HepG2 (cell line): ENCODE results near the gene LIMA1. TPM values are rescaled to one million over a fixed set of nuclear protein-coding genes. Genes with fewer than 3 reads are reported as not detected.

Experiments used
- ATAC-seq: fragments of 200-7000 bp; cut with Tn5 transposase; 3 replicates; pipeline ENCODE4 v1.9.1; 2020; ENCODE audit warnings: mild to moderate bottlenecking, moderate library complexity
- BruUV-seq: library from RNA; stranded (reverse); fragments of 400-500 nt; replicated peaks from 2 replicates; lab custom pipeline; 2021; lab: Mats Ljungman, UMichigan
- CTCF ChIA-PET: fragments of 300-600 bp; formaldehyde crosslinking; extraction: SDS; loops from one replicate; lab custom pipeline; 2021; ENCODE audit warnings: low total read pairs, inconsistent platforms, low intra/inter-chr PET ratio; lab: Yijun Ruan, JAX
- POLR2A ChIA-PET: fragments of 350-600 bp; sonication (Branson Sonifier 250); formaldehyde crosslinking; loops from one replicate; lab custom pipeline; 2020; ENCODE audit warnings: antibody characterized with exemption, inconsistent platforms; lab: Yijun Ruan, JAX
- DNase-seq: peaks from one replicate; pipeline ENCODE4 v3.0.0-alpha.2; 2015; ENCODE audit warnings: low spot score
- FAIRE-seq: peaks from 3 replicates; lab custom pipeline; 2011; peaks lifted over from hg19 to GRCh38; lab: Jason Lieb, UNC
- H2AFZ ChIP-seq: one replicate; pipeline ENCODE4 v1.6.1; 2011; ENCODE audit warnings: low read length, inconsistent platforms
- H3K27ac ChIP-seq: fragments of 300-600 bp; 3 replicates; pipeline ENCODE4 v1.8.0; 2011; ENCODE audit warnings: mixed run types, mild to moderate bottlenecking, mixed read lengths, low read length, inconsistent platforms; ENCODE audit not compliant: insufficient read depth; ENCODE audit errors: extremely low read length
- H3K27me3 ChIP-seq, 2 experiments: fragments of 200-600 bp in 1 of 2; 2 replicates in 1 of 2; 3 replicates in 1 of 2; pipeline versions ENCODE4 v1.6.0 to v1.8.0; 2011; ENCODE audit warnings: low read length in 2 of 2, mild to moderate bottlenecking in 2 of 2, moderate library complexity in 2 of 2, inconsistent platforms in 1 of 2; ENCODE audit not compliant: insufficient read depth in 2 of 2, control insufficient read depth in 1 of 2
- H3K36me3 ChIP-seq, 2 experiments: fragments of 200-600 bp in 1 of 2; replicated peaks in 1 of 2; 2 replicates in 1 of 2; 3 replicates in 1 of 2; pipeline versions ENCODE4 v1.5.1 to v1.8.0; 2011; ENCODE audit warnings: low read length in 2 of 2, inconsistent platforms in 1 of 2; ENCODE audit not compliant: insufficient read depth in 2 of 2, control insufficient read depth in 1 of 2
- H3K4me1 ChIP-seq: 2 replicates; pipeline ENCODE4 v1.5.1; 2012; ENCODE audit warnings: low read length, inconsistent platforms; ENCODE audit not compliant: insufficient read depth
- H3K4me2 ChIP-seq: 2 replicates; pipeline ENCODE4 v1.6.0; 2011; ENCODE audit warnings: low read depth, low read length, inconsistent platforms
- H3K4me3 ChIP-seq, 3 experiments: fragments of 200-600 bp in 1 of 3; sonication (generic), shearing (Covaris generic) in 1 of 3; replicated peaks in 1 of 3; 2 replicates each; pipeline ENCODE4 v1.5.1; 2011 to 2016; ENCODE audit warnings: low read length in 3 of 3, inconsistent platforms in 2 of 3, low read depth in 2 of 3, mild to moderate bottlenecking in 2 of 3, control low read depth in 1 of 3, mixed read lengths in 1 of 3; ENCODE audit not compliant: insufficient read depth in 1 of 3
- H3K79me2 ChIP-seq: one replicate; pipeline ENCODE4 v1.6.1; 2011; ENCODE audit warnings: low read length, inconsistent platforms; ENCODE audit not compliant: insufficient read depth
- H3K9ac ChIP-seq: 2 replicates; pipeline ENCODE4 v1.6.0; 2011; ENCODE audit warnings: mild to moderate bottlenecking, low read depth, low read length, inconsistent platforms; ENCODE audit not compliant: insufficient read depth
- H3K9me3 ChIP-seq: 2 replicates; pipeline ENCODE4 v1.5.1; 2012; ENCODE audit warnings: mild to moderate bottlenecking, low read length
- H4K20me1 ChIP-seq: 2 replicates; pipeline ENCODE4 v1.6.0; 2011; ENCODE audit warnings: inconsistent platforms, mild to moderate bottlenecking, low read length, moderate library complexity; ENCODE audit not compliant: insufficient read depth
- AFF4 ChIP-seq: sonication (generic); formaldehyde crosslinking; IDR thresholded peaks from 2 replicates; pipeline ENCODE4 v1.4.0; 2020; ENCODE audit warnings: missing genetic modification reagents
- CEBPB ChIP-seq: IDR thresholded peaks from 2 replicates; pipeline ENCODE4 v1.6.1; 2011; ENCODE audit warnings: low read depth, low read length, improper control_type of control experiment, borderline replicate concordance
- FOSL1 ChIP-seq: sonication (generic); formaldehyde crosslinking; IDR thresholded peaks from 2 replicates; pipeline ENCODE4 v1.9.0; 2021; ENCODE audit warnings: missing genetic modification reagents, borderline replicate concordance
- JUN ChIP-seq: sonication (generic); formaldehyde crosslinking; IDR thresholded peaks from 2 replicates; pipeline ENCODE4 v1.4.0; 2020; ENCODE audit warnings: mild to moderate bottlenecking, missing genetic modification reagents
- PRDM10 ChIP-seq: sonication (generic); formaldehyde crosslinking; IDR thresholded peaks from 2 replicates; pipeline ENCODE4 v1.4.0; 2020; ENCODE audit warnings: low read depth, missing genetic modification reagents
- SKIL ChIP-seq: sonication (generic); formaldehyde crosslinking; IDR thresholded peaks from 2 replicates; pipeline ENCODE4 v1.8.0; 2022; ENCODE audit warnings: missing genetic modification reagents, mild to moderate bottlenecking, moderate library complexity, borderline replicate concordance
- TEAD3 ChIP-seq: optimal IDR thresholded peaks from 2 replicates; pipeline ENCODE3; 2016; ENCODE audit warnings: borderline replicate concordance
- ZNF234 ChIP-seq: sonication (generic); formaldehyde crosslinking; conservative IDR thresholded peaks from 2 replicates; pipeline ENCODE4 v1.5.1; 2020; ENCODE audit warnings: mild to moderate bottlenecking, missing genetic modification reagents
- whole genome bisulfite sequencing: methylation state at CpG from one replicate; pipeline ENCODE4 v1.1.6; 2017; ENCODE audit warnings: low lambda C conversion rate; 5-methylcytosine and 5-hydroxymethylcytosine counted together
- in situ Hi-C: cut with HindIII; loops from 2 replicates; pipeline ENCODE4 v1.10.0; 2017; ENCODE audit warnings: low pct_unique_long_range_greater_than_20kb; ENCODE audit not compliant: extremely low pct_ligation_motif_present
- intact Hi-C: fragments of 100-400 bp; cut with micrococcal nuclease; formaldehyde crosslinking; loops from one replicate; pipeline ENCODE4 v1.10.0; 2022; ENCODE audit not compliant: unreplicated experiment
- polyA plus RNA-seq, 8 experiments: library from polyadenylated mRNA; depleted of rRNA in 3 of 8; stranded (reverse) in 7 of 8; unstranded in 1 of 8; fragments of >200 nt; fragmentation: Illumina TruSeq in 4 of 8; extraction: Trizol in 4 of 8; gene quantifications; 2 replicates each; pipeline versions ENCODE4 v1.2.1 to v1.2.3, GENCODE V29; 2011 to 2016; ENCODE audit warnings: low read depth in 4 of 8, missing spikeins in 1 of 8, mixed read lengths in 1 of 8; ENCODE audit not compliant: insufficient read depth in 1 of 8
- total RNA-seq, 5 experiments: library from RNA; depleted of rRNA; stranded (reverse); fragments of >200 nt; fragmentation: Illumina TruSeq; extraction: Trizol; gene quantifications; 2 replicates each; pipeline ENCODE4 v1.2.3, GENCODE V29; 2016; ENCODE audit warnings: low read depth in 1 of 5

LIMA1 gene
- total and polyA plus RNA-seq, 2 of the 13 experiments (the other 11 are each of a cell fraction or from before 2014, with no cell fraction given) = 13.0 to 19.8 TPM

GRCh38 chr12:50296554-50296953 is 13.2 kb upstream of the LIMA1 start (continued):
- no peak for TF ChIP-seq AFF4 (CRISPR knock-in tag)
- TF ChIP-seq JUN = no peak
- no peak for TF ChIP-seq PRDM10

- CTCF ChIA-PET = no interaction called here
- intact Hi-C loops (no loop called here), in situ Hi-C loops (no loop called here)
- no peaks in the 10 kb centered on the region for H3K79me2 ChIP-seq
- FAIRE-seq (no peak), ATAC-seq (no peak)
- no peaks in the 10 kb centered on the region for H3K36me3 ChIP-seq
- H3K27ac ChIP-seq = no peak overlapping the region
- H3K4me2 ChIP-seq = no peak overlapping the region
- no peaks in the 10 kb centered on the region for H4K20me1 ChIP-seq
- POLR2A ChIA-PET = no interaction called here
- H3K27me3 ChIP-seq = no peaks in the 10 kb centered on the region
- 100% methylated on average over 1 of the region's 1 CpG for WGBS
- H3K4me3 ChIP-seq = no peak overlapping the region
- no peaks in the 10 kb centered on the region for H3K4me1 ChIP-seq
- no peak overlapping the region for H3K9ac ChIP-seq
- no peak overlapping the region for H2AFZ ChIP-seq
- no TSS peak for BruUV-seq
- TF ChIP-seq SKIL (CRISPR knock-in tag) (no peak), ZNF234 (CRISPR knock-in tag) (no peak), FOSL1 (CRISPR knock-in tag) (no peak), TEAD3 (CRISPR knock-in tag) (no peak), CEBPB (no peak)
- TF ChIP-seq, all 625 proteins: peak for 0
- H3K9me3 ChIP-seq = no peaks in the 10 kb centered on the region
- no peak for DNase-seq
Measured at GRCh38 chr12:50291377-50291776, 8.1 kb upstream of the LIMA1 start.
